GM12864 (cell line): ENCODE data around the gene SLC4A5.

Experiments used
- DNase-seq: peaks from one replicate; pipeline ENCODE4 v3.0.0-alpha.2; 2011; ENCODE audit warnings: low read depth
- H3K4me3 ChIP-seq: 2 replicates; pipeline ENCODE4 v1.5.1; 2011; ENCODE audit warnings: mild to moderate bottlenecking, low read depth, low read length, control low read depth
- CTCF ChIP-seq: IDR thresholded peaks from 2 replicates; pipeline ENCODE4 v1.5.1; 2011; ENCODE audit warnings: low read depth, mild to moderate bottlenecking, moderate library complexity, low read length, control low read depth, inconsistent platforms; ENCODE audit errors: missing control alignments

The SLC4A5 gene

GRCh38 chr2:74262681-74263080, 80.5 kb downstream of the SLC4A5 start:
- H3K4me3 ChIP-seq, result no peak overlapping the region
- DNase-seq, result no peak
- no peak for TF ChIP-seq CTCF

GRCh38 chr2:74261204-74261864, 81.9 kb downstream of the SLC4A5 start:
- no peak for DNase-seq
- TF ChIP-seq CTCF, result no peak
- H3K4me3 ChIP-seq, result no peak overlapping the region

DNA sequence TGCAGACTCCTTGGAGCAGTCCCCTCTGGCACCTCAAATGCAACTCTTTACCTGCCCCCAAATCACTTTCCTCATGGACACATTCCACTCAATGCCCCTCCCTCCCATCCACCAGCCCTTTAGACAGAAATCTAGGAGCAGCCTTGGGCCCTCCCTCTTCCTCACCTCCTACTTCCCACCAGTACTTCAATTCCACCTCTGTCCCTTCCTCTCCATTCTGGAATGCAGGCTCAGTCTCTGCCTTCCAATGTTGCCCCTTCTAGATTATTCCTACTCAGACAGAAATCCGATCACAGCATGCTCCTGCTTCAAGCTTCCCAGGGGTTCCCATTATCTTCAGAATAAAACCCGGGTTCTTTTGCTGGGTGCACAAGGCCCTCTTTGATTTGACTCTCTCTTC, 82.7 kb downstream of the SLC4A5 start:
- no peak for DNase-seq
- no peak for TF ChIP-seq CTCF
- H3K4me3 ChIP-seq, result no peak overlapping the region

- H3K4me3 ChIP-seq, result no peak overlapping the region
- TF ChIP-seq CTCF, result no peak
- DNase-seq, result no peak
Measured at GRCh38 chr2:74259733-74260132, 83.5 kb downstream of the SLC4A5 start.

GRCh38 chr2:74259191-74259590, 84.0 kb downstream of the SLC4A5 start:
- no peak for TF ChIP-seq CTCF
- DNase-seq, result no peak
- H3K4me3 ChIP-seq, result no peak overlapping the region

DNA sequence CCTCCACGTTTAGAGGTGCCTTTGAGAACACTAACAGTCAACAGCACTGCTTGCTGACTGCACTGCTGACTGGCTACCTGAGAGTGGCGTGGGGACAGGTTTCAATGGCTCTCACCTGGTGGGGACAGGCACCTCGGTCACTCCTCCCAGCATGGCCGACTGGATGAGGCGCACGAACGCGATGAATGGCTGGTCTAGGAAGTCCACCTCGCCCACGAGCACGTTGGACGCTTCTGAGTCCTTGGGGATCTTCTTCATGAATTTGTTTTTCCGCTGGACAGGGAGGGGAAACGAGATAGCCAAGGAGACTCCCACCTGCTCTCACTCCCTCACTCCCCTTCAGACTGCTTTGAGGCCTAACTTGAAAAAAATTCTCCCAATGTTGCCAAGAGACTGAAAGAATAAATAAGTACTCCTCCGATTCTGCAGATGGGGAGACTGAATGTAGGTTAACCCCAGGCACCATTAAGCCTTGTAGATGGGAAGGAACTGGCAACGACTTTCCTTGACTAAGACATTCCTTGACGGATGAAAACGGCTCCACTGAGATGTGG, 87.5 kb downstream of the SLC4A5 start:
- no peak overlapping the region for H3K4me3 ChIP-seq
- no peak for TF ChIP-seq CTCF
- DNase-seq, result no peak

GRCh38 chr2:74253971-74254310, 89.3 kb downstream of the SLC4A5 start:
- DNase-seq, result no peak
- H3K4me3 ChIP-seq, result no peak overlapping the region
- TF ChIP-seq CTCF, result no peak
